Measurements from ENCODE around the gene ANKRD65. TPM values are rescaled to one million over a fixed set of nuclear protein-coding genes. Genes with fewer than 3 reads are reported as not detected.

The ANKRD65 gene
- total and polyA plus RNA-seq, 2 donors (not counting 3 experiments of a cell fraction or from before 2014, with no cell fraction given): 0.15 to 0.38 TPM

DNA sequence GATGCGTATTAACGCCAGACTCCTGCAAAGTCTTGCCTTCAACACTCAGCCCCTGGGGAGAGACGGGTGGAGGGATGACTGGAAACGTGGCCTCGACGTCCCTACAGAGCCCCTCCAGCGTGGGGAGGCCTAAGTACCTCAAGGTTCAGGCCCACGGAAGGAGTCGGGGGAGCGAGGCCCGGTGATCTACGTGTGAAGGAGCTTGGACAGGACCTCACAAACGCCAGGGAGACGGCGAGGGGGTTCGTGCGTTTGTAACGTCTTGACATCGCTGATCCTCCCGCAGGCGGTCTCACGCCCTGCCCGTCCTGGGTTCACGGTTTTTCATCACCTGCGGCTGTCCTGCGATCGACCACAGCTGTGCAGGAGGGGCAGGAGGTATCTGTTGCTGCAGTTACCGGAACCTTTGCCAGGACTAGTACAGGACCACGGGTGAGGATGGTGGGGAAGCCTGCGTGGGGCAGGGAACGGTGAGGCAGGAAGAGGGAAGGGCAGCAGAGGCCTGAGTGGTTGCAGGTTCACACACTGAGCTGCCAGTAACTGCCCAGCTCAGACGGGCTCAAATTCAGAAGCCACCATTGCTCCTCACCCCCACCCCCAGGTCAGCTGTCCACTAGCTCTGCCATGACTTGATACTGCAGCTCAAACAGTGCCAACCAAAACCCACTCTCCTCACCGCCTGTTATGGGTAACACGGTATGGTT lies 21.1 kb downstream of the ANKRD65 start:
- ChIA-PET POLR2A (interaction anchor here (0.6 to 1.5 kb wide), 3 partner anchors 11 to 111 kb away, joined by 3 to 6 read pairs (median 5); partner anchors contain the start of gene AURKAIP1), CTCF (interaction anchor here (0.7 to 3.4 kb wide), 7 partner anchors 20 to 104 kb away, joined by 3 to 31 read pairs (median 4); partner anchors contain the start of gene AURKAIP1)
- Histone ChIP-seq H3K27me3 (ENCODE audit: control insufficient read depth in 2 of 2, insufficient read depth in 2 of 2, low read length in 2 of 2) (no peaks in the 10 kb centered on the region), H3K4me3 (replicated peaks in 1 of 3; ENCODE audit: insufficient read depth in 1 of 3, low read depth in 1 of 3, low read length in 3 of 3) (peak overlapping the region; percentile 42 to 80 (median 80)), H2AFZ (ENCODE audit: low read depth, low read length) (peak overlapping the region; percentile 8), H3K9ac (replicated peaks; ENCODE audit: extremely low read depth, insufficient read depth, low read length) (peak overlapping the region; percentile 62), H3K27ac (ENCODE audit: insufficient read depth, low read depth, low read length) (peak overlapping the region; percentile 18), H3K4me2 (ENCODE audit: insufficient read depth, low read length) (peak overlapping the region; percentile 68), H3K9me1 (replicated peaks; ENCODE audit: control insufficient read depth, extremely low read depth, insufficient read depth, low read length) (no peaks in the 10 kb centered on the region), H3K36me3 (ENCODE audit: control insufficient read depth in 2 of 2, extremely low read depth in 1 of 2, insufficient read depth in 2 of 2, low read length in 2 of 2) (peaks cover 10 to 31% of the 10 kb centered on the region in 2 experiments), H3K9me3 (replicated peaks; ENCODE audit: control insufficient read depth, insufficient read depth, low read length) (no peaks in the 10 kb centered on the region), H3K4me1 (ENCODE audit: control insufficient read depth, extremely low read depth, insufficient read depth, low read length) (peaks cover 22% of the 10 kb centered on the region), H3K79me2 (ENCODE audit: control insufficient read depth, insufficient read depth, low read length) (peaks cover 56% of the 10 kb centered on the region), H4K20me1 (replicated peaks; ENCODE audit: control insufficient read depth, extremely low read depth, insufficient read depth, low read length) (no peaks in the 10 kb centered on the region)
- intact Hi-C loops (cut with micrococcal nuclease): loop anchor here (1.0 kb wide), 4 partner anchors 7 to 71 kb away; partner anchors contain the start of genes ATAD3B, AURKAIP1 and MRPL20
- TF ChIP-seq POLR2AphosphoS5 (IDR thresholded peaks at IDR 0.05; ENCODE audit: insufficient read depth, low read depth, low read length) (no peak), EZH2 (IDR thresholded peaks at IDR 0.05; ENCODE audit: borderline replicate concordance, low read depth, low read length, severe bottlenecking) (no peak), MAX (IDR thresholded peaks at IDR 0.05; ENCODE audit: insufficient read depth, insufficient read length) (no peak), MYC (IDR thresholded peaks at IDR 0.05; ENCODE audit: low read depth, low read length) (no peak), GATA2 (IDR thresholded peaks at IDR 0.05; ENCODE audit: insufficient read depth, insufficient read length, low read depth, low read length) (no peak), POLR2A (IDR thresholded peaks at IDR 0.05; ENCODE audit: low read depth, low read length) (peak; percentile 27), JUN (IDR thresholded peaks at IDR 0.05; ENCODE audit: borderline replicate concordance, insufficient read depth, insufficient read length, low read depth) (no peak), FOS (IDR thresholded peaks at IDR 0.05; ENCODE audit: borderline replicate concordance, insufficient read depth, low read length) (no peak)
- TF ChIP-seq, protein P1, sequence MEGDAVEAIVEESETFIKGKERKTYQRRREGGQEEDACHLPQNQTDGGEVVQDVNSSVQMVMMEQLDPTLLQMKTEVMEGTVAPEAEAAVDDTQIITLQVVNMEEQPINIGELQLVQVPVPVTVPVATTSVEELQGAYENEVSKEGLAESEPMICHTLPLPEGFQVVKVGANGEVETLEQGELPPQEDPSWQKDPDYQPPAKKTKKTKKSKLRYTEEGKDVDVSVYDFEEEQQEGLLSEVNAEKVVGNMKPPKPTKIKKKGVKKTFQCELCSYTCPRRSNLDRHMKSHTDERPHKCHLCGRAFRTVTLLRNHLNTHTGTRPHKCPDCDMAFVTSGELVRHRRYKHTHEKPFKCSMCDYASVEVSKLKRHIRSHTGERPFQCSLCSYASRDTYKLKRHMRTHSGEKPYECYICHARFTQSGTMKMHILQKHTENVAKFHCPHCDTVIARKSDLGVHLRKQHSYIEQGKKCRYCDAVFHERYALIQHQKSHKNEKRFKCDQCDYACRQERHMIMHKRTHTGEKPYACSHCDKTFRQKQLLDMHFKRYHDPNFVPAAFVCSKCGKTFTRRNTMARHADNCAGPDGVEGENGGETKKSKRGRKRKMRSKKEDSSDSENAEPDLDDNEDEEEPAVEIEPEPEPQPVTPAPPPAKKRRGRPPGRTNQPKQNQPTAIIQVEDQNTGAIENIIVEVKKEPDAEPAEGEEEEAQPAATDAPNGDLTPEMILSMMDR (IDR thresholded peaks at IDR 0.05; ENCODE audit: extremely low read depth in 1 of 2, insufficient read depth in 1 of 2, low read depth in 1 of 2, low read length in 2 of 2): no peak
- DNase-seq (ENCODE audit: low read depth, low spot score) (no peak), FAIRE-seq (peak; percentile 15)
- TSS peak; percentile 65 for BruUV-seq (replicated peaks)
- dilution Hi-C loops (cut with MboI; ENCODE audit: extremely low pct_ligation_motif_present, low sequenced_read_pairs): no loop called here
